ENCODE results near the gene DXO.
"Not testable (repeated sequence)": the region's sequence is repeated elsewhere in the genome, so short reads cannot be mapped to it uniquely, and the experiment has no call there.

GRCh38 chr6:31996385-31996784 is 24.4 kb upstream of the DXO start:
- TF ChIP-seq, protein P1, sequence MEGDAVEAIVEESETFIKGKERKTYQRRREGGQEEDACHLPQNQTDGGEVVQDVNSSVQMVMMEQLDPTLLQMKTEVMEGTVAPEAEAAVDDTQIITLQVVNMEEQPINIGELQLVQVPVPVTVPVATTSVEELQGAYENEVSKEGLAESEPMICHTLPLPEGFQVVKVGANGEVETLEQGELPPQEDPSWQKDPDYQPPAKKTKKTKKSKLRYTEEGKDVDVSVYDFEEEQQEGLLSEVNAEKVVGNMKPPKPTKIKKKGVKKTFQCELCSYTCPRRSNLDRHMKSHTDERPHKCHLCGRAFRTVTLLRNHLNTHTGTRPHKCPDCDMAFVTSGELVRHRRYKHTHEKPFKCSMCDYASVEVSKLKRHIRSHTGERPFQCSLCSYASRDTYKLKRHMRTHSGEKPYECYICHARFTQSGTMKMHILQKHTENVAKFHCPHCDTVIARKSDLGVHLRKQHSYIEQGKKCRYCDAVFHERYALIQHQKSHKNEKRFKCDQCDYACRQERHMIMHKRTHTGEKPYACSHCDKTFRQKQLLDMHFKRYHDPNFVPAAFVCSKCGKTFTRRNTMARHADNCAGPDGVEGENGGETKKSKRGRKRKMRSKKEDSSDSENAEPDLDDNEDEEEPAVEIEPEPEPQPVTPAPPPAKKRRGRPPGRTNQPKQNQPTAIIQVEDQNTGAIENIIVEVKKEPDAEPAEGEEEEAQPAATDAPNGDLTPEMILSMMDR (conservative IDR thresholded peaks at IDR 0.05; ENCODE audit: low read depth, low read length), result not testable (repeated sequence)
- not testable (repeated sequence) for TF ChIP-seq NFE2L2 (IDR thresholded peaks at IDR 0.05; ENCODE audit: low read depth, low read length); RAD21 (IDR thresholded peaks at IDR 0.05; ENCODE audit: low read length); RFX5 (IDR thresholded peaks at IDR 0.05; ENCODE audit: low read depth, low read length); USF2 (IDR thresholded peaks at IDR 0.05; ENCODE audit: low read depth, low read length); SMC3 (IDR thresholded peaks at IDR 0.05; ENCODE audit: low read depth, low read length); MAZ (IDR thresholded peaks at IDR 0.05; ENCODE audit: borderline replicate concordance, low read depth, low read length); RCOR1 (IDR thresholded peaks at IDR 0.05; ENCODE audit: insufficient replicate concordance, low read length); POLR2A (IDR thresholded peaks at IDR 0.05; ENCODE audit: low read depth, low read length)
